Retina (tissue), 1 donor: ENCODE results near the gene DHRS9.

Source experiments
- DNase-seq: peaks from one replicate; pipeline ENCODE4 v3.0.0-alpha.2; 2016

DHRS9 gene

GRCh38 chr2:169066897-169067296 is 2.5 kb upstream of the DHRS9 start:
- no peak for DNase-seq

GRCh38 chr2:169069833-169070232 is 470 bp downstream of the DHRS9 start:
- no peak for DNase-seq

GRCh38 chr2:169071455-169071854 is 2.1 kb downstream of the DHRS9 start:
- no peak for DNase-seq

- no peak for DNase-seq
Measured at GRCh38 chr2:169072163-169072925, 3.0 kb downstream of the DHRS9 start.

DNA sequence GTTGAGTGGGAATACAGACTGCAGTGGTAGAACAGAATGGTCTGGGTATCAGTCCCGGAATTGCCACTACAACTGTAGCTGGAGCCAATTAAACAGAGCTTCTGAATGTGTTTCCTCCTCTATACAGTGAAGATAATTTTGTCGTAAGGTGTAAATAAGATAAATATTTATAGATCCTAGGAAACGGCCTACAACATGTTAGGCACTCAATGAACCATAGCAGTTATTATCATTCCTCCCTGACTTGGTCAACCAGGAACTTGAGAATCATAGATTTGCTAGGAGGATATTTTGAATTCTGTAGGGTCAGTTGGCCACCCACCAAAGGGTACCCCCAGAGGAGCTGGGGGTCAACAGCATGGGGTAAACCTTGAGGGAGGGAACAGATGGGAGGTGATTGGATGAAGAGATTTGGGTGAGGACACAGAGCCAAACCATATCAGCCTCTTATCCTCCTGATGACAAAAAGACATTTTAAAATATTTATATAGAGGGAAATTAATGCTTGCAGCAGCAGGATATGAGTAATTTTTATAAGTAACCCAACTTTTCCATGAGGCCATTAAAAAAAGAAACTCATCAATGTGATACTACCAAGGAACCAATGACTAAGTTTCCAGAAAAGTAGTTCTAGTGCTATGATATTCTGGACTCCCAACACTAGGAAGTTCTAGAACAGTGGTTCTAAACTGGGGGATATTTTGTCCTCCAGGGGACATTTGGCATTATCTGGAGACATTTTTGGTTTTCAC is 4.0 kb downstream of the DHRS9 start:
- no peak for DNase-seq

DNA sequence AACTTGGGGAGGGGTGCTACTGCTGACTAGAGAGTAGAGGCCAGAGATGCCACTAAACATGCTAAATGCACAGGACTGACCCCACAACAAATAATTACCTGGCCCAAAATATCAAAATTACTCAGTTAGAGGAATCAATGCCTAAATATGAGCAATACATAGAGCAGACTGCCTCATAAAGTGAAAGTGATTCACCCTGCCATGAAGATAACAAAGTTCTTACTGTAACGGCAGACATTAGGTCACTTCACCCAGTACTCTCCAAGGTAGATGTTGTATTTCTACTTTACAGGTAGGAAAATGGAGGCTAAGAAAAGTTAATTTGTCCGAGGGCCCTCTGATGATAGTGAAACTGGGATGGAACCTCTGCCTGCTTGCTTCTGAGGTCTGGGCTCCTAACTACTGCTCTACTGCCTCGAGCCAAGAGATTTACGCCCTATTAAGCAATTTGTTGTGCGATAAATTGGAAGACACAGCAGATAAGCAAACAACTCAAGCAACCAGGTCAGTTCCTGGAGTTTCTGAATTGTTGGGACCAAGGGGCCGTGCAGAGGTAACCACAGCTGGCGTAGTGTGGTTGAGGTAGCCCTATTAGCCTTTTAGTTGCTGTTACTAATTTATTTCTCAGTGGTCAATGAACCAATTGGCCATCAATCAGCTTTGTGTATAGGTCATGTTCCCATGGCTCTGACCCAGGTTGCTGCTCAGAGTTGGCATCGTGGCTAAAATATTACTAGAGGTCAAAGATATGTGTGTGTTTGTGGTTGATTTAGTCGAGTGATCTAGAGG is 4.8 kb downstream of the DHRS9 start:
- peak; percentile 12 for DNase-seq

GRCh38 chr2:169077674-169078240 is 8.4 kb downstream of the DHRS9 start:
- peak; percentile 37 for DNase-seq

DNA sequence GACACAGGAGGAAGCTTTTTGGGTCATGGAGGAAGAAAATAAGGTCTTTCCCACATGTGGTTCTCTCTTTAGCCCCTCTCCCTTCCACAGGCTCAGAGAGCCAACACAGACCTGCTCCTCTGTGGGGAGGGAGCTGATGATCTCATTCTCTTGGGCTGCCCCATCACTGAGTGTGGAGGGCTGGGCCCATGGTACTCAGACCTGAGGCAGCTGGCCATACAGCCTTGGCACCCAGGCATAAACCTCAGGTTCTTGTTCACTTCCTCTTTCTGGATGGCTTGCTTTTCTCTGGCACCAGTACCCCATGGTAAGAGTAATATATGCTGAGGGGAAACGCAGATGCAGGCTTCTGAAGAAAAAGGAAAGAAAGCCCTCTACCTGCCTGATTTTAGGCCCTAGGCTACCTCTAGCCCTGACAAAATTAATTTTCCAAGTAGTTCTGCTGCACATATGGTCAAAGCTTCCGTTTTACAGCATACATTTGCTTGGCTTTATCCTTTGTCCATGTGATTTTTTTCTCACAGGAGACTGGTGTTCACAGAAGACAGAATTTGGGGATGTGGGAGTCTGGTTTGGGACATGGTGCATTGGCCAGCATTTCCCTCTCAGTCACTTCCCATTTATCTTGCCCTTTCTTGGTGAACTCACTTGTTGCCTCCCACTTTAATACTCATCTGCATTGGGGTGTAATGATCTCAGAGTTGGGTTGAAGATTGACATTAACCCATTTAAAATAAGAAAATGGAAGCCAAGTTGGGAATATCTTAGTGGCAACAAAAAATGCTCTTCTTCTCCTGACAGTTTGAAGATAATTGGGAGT is 11.1 kb downstream of the DHRS9 start:
- no peak for DNase-seq

GRCh38 chr2:169081551-169081950 is 12.2 kb downstream of the DHRS9 start:
- DNase-seq, result peak; percentile 32

DNA sequence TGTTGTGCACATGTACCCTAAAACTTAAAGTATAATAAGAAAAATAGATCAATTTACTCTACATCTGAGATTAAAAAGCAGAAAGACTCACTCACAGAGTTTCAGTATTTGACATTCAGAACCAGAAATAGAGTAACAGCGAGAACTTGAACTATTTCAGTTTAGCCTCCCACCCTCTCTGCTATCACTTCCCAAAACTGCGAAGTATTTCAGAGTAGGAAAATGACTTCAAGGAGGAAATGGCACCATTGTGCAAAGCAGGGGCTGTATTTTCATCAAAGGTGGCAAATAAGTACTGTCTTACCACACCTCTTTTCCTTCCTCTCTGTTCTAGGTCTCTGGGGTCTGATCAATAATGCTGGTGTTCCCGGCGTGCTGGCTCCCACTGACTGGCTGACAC is 13.6 kb downstream of the DHRS9 start:
- DNase-seq, result no peak

DNA sequence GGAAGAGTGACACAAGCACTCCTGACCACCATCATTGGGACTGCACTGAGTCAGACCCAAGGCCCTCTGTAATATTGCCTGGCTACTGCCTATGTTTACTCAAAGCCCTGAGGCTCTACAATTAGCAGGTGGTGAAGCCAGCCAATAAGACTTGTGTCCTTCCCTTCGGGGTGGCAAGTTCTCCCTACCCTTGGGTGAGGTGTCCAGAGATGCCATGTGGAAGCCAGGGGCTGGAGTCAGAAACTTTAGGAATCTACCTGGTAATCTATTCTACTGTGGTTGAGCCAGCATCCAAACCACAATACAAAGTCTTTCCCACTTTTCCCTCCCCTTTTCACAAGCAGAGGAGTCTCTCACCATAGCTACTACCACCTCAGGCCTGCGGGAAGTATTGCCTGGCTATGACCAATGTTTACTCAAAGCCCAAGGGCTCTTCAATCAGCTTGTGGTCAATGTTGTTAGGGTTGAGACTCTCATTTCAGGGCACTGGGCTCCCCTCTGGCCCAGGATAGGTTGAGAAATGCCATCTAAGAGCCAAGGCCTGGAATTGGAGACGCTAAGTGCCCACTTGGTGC is 17.6 kb downstream of the DHRS9 start:
- no peak for DNase-seq

DNA sequence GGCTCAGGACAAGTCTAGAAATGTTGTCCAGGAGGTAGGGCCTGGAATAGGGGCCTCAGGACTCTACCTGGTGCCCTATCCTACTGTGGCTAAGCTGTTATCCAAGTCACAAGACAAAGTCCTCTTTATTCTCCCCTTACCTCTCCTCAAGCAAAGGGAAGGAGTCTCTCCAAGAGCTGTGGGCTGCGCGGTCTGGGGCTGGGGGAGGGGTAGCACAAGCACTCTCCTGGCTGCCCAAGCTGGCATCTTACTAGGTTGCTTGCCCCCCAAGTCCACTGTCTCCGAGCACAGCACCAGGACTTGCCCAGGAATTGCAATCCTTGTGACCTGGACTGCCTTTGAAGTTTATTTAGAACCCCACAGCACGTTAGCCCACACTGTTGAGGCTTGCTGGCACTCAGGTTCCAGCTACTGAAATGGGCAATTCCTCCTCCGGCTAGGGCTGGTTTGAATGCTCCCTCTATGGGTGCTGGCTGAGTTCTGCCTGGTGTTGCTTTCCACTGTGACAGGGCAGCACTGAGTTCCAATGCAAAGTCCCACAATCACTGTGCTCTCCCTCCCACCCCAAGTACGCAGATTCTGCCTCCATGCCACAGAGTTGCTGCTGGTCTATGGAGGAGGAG is 18.5 kb downstream of the DHRS9 start:
- no peak for DNase-seq

- no peak for DNase-seq
Measured at GRCh38 chr2:169089182-169089581, 19.8 kb downstream of the DHRS9 start.

DNA sequence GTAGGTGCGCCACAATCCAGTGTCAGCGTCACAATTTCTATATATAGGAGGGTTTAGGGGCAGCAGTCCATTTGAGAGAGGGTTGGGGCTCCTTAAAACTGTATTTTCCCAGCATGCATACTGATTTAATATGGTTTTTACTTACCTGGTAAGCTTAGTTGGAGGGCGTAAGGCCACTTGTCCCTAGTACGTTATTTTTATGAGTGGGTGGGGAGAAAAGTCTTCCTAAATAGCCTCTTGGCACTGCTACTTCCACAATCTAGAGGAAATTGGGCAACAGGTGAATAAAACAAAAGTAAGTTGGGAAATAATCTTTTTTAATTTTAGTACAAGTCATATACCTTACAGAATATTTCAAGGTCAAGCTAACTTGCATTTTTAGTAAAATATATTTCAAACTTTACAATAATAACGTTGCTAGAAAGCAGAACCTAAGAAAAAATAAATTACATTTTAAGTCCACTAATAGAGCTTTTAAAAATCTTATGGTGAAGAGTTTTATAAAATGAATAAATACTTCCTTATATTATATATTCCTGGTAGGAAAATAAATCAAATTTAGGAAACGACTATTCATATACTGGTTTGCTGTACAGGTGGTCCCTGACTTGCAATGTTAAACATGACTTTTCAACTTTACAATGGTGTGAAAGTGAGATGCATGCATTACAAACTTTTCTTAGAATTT is 20.9 kb downstream of the DHRS9 start:
- no peak for DNase-seq

DNA sequence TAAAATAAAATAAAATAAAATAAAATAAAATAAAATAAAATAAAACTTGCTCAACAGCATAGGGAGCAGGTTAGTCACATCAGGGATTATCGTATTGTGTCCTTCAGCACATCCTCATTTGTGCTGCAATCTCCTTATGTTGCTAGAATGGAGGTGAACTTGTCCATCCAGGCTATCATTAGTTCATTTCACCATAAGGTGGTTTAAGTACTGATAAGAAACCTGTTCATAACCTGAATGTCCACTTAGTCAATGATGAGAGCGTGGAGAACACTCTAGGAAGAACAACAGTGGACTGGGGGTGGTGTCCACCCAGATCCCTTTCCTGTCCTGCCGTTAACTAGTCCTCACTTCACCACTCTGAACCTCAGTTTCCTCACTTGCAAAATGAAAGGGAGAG is 21.9 kb downstream of the DHRS9 start:
- DNase-seq, result no peak

DNA sequence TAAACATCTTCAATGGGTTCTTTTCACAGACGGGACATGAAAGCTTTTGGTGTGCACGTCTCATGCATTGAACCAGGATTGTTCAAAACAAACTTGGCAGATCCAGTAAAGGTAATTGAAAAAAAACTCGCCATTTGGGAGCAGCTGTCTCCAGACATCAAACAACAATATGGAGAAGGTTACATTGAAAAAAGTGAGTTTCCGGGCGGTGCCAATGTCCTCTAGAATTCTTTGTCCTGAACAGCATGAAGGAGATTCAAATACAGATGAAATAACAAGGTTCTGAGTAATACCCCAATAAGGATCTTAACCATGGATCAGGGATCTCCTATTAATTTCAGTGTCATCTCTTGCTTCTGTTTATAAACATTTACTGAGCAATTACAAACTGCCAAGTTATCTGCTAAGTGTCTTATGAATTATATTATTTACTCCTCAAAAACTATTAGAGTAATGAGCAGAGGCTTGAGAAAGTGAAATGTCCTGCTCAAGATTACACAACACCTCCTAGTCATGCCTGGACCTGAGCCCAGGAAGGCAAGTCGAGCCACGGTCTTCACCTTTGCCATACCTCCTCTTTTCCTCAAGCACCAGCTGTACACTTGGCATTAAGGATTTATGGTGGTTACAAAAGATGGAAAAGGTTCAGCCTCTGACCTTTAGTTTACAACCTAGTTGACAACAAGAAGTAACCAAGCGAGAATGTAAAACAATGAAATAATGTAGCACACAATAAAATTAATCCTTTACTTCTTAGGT is 22.6 kb downstream of the DHRS9 start:
- no peak for DNase-seq

DNA sequence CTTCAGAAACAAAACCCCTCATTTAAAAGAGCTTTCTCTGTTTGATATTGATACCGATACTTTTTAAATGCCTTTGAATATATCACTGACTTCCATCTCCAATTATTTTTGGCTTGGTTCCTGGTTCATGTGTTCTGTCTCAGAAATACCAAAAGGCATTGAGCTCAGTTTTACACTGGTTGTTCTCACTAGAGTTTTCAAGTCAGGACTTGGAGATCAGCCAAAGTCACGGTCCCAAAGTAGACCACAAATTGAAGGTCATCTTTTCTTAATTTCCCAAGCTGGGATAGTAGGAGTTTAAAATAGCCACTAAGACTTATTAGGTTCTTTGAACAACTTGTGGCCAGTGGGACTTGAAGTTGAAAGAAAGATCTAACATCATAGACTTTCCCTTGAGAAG is 24.2 kb downstream of the DHRS9 start:
- no peak for DNase-seq

- no peak for DNase-seq
Measured at GRCh38 chr2:169094676-169095075, 25.3 kb downstream of the DHRS9 start.

DNA sequence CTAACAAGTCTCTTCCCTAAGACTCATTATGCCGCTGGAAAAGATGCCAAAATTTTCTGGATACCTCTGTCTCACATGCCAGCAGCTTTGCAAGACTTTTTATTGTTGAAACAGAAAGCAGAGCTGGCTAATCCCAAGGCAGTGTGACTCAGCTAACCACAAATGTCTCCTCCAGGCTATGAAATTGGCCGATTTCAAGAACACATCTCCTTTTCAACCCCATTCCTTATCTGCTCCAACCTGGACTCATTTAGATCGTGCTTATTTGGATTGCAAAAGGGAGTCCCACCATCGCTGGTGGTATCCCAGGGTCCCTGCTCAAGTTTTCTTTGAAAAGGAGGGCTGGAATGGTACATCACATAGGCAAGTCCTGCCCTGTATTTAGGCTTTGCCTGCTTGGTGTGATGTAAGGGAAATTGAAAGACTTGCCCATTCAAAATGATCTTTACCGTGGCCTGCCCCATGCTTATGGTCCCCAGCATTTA is 26.3 kb downstream of the DHRS9 start:
- DNase-seq, result no peak

DNA sequence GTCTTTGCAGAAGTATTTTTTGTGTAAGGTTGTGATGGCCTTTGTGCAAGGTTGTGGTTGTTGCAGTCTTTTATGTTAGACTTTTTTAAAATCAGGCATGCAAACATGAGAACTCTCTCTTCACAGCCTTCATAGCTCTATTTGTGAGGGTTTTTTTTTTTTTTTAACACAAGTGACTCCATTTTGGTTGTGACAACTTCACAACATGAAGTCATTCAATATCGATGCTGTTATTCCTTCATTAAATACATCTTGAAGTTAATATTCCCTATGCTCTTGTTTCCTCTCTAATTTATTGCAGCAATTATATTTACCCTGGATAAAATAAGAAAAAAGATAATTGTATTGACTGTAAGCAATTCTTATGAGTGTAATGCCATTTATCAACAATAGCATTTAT is 35.5 kb downstream of the DHRS9 start:
- DNase-seq, result peak; percentile 29
